Measurements from ENCODE around the gene HFM1. TPM values are rescaled to one million over a fixed set of nuclear protein-coding genes. Genes with fewer than 3 reads are reported as not detected.

The HFM1 gene
- total RNA-seq, 1 donor from 2014 or later: 2.5 TPM

DNA sequence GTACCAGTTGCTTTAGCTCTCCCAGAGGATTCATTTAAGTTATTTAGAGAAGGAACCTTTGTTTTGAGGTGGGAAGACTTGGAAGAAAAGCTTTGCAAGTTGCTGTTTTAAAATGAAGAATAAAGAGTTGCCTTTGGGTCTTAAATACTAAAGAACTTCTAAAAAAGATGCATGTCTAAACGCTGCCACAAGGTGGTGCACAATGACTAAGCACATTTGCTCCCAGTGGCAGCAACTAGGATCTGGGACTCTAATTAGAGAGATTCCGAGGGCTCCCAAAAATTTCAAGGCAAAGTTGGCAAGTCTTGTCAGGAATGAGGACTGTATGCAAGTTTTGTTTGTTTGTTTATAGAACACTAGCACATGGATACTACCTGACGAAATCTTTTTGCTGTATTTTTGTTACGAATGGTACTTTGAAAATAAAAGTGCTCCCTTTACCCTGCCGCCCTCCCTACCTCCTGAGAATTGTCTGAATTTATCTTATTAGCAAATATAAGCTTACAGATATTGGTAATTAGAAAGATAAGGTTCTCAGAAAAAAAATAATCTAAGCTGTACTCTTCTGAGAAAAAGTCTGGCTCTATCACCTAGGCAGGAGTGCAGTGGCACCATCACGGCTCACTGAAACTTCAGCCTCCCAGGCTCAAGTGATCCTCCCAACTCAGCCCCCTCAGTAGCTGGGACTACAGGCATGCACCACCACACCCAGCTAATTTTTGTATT is 121.8 kb downstream of the HFM1 start:
- peak; percentile 68 for DNase-seq (ENCODE audit: low spot score)
- no peaks in the 10 kb centered on the region for H3K4me1 Mint-ChIP-seq (ENCODE audit: unreplicated experiment)
- peaks cover 2% of the 10 kb centered on the region for H3K27me3 Mint-ChIP-seq (ENCODE audit: unreplicated experiment)

DNA sequence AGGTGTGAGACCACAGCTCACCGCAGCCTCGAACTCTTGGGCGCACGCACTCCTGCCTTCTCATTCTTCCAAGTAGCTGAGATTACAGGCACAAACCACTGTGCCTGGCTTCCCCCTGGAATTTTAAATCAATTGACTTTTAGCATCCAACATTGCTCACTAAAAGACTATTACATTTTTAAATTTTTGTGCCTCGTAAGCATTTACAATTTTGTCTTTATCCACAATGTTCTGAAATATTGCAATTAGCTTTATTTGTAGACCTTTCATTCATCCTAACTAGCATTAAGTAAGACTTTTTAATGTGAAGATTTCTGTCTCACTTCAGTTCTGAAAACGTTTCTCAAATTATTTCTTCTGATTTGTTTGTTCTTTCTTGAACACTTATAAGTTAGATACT is 122.9 kb downstream of the HFM1 start:
- no peak for DNase-seq (ENCODE audit: low spot score)
- Mint-ChIP-seq H3K27ac (ENCODE audit: unreplicated experiment) (no peak overlapping the region), H3K4me1 (ENCODE audit: unreplicated experiment) (no peaks in the 10 kb centered on the region), H3K36me3 (ENCODE audit: low read depth, unreplicated experiment) (no peaks in the 10 kb centered on the region), H3K9me3 (ENCODE audit: unreplicated experiment) (no peaks in the 10 kb centered on the region), H3K4me3 (ENCODE audit: unreplicated experiment) (no peak overlapping the region), H3K27me3 (ENCODE audit: unreplicated experiment) (peaks cover 2% of the 10 kb centered on the region)
- TF ChIP-seq, protein P1, sequence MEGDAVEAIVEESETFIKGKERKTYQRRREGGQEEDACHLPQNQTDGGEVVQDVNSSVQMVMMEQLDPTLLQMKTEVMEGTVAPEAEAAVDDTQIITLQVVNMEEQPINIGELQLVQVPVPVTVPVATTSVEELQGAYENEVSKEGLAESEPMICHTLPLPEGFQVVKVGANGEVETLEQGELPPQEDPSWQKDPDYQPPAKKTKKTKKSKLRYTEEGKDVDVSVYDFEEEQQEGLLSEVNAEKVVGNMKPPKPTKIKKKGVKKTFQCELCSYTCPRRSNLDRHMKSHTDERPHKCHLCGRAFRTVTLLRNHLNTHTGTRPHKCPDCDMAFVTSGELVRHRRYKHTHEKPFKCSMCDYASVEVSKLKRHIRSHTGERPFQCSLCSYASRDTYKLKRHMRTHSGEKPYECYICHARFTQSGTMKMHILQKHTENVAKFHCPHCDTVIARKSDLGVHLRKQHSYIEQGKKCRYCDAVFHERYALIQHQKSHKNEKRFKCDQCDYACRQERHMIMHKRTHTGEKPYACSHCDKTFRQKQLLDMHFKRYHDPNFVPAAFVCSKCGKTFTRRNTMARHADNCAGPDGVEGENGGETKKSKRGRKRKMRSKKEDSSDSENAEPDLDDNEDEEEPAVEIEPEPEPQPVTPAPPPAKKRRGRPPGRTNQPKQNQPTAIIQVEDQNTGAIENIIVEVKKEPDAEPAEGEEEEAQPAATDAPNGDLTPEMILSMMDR (IDR thresholded peaks at IDR 0.05; ENCODE audit: unreplicated experiment): no peak

More for the DNA sequence above, 121.8 kb downstream of the HFM1 start:
- TF ChIP-seq, protein P1 (IDR thresholded peaks at IDR 0.05; ENCODE audit: unreplicated experiment): peak; percentile 94
- no peaks in the 10 kb centered on the region for H3K9me3 Mint-ChIP-seq (ENCODE audit: unreplicated experiment)
- no peaks in the 10 kb centered on the region for H3K36me3 Mint-ChIP-seq (ENCODE audit: low read depth, unreplicated experiment)
- no peak overlapping the region for H3K4me3 Mint-ChIP-seq (ENCODE audit: unreplicated experiment)
- no peak overlapping the region for H3K27ac Mint-ChIP-seq (ENCODE audit: unreplicated experiment)

DNA sequence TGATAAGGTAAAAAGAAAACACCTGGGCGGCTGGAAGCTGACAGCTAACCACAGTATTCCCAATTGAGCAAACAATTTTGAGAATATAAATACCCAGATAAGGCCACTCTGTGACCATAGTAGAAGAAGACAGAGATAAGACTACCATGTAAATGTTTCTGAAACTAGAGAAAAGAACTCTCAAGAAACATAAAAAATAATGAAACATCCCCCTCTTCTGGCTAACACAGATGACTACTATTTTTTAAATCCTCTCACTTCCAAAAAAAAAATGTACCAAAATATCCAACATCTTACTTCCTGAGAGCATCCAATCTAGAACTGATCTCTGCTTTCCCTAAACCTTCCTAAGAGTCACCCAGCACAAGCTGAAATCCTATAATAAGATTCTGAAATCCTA is 125.9 kb downstream of the HFM1 start:
- TF ChIP-seq, protein P1 (IDR thresholded peaks at IDR 0.05; ENCODE audit: unreplicated experiment): peak; percentile 24
- Mint-ChIP-seq H3K4me3 (ENCODE audit: unreplicated experiment) (no peak overlapping the region), H3K27me3 (ENCODE audit: unreplicated experiment) (no peaks in the 10 kb centered on the region), H3K9me3 (ENCODE audit: unreplicated experiment) (no peaks in the 10 kb centered on the region), H3K27ac (ENCODE audit: unreplicated experiment) (no peak overlapping the region), H3K36me3 (ENCODE audit: low read depth, unreplicated experiment) (no peaks in the 10 kb centered on the region), H3K4me1 (ENCODE audit: unreplicated experiment) (no peaks in the 10 kb centered on the region)
- DNase-seq (ENCODE audit: low spot score): no peak

DNA sequence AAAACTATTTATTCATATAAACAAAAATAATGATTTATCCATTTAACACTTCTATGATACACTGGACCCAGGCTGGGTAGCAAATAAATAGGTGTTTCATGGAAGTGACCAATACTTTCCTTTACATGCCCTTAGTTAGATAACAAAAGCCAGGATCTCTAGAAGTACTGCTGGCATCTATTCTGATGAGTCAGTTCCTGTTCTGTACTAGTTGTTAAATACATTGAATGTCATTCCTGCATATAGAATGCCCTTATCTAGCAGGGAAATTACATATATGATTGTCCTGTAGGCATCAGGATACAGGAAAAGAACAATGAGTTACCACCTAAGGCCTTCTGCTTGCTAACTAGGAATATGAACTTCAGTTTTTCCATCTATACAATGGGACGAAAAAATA is 130.8 kb downstream of the HFM1 start:
- DNase-seq (ENCODE audit: low spot score): no peak
- H3K27ac Mint-ChIP-seq (ENCODE audit: unreplicated experiment): no peak overlapping the region
- no peaks in the 10 kb centered on the region for H3K4me1 Mint-ChIP-seq (ENCODE audit: unreplicated experiment)
- no peaks in the 10 kb centered on the region for H3K36me3 Mint-ChIP-seq (ENCODE audit: low read depth, unreplicated experiment)
- no peaks in the 10 kb centered on the region for H3K9me3 Mint-ChIP-seq (ENCODE audit: unreplicated experiment)
- TF ChIP-seq, protein P1 (IDR thresholded peaks at IDR 0.05; ENCODE audit: unreplicated experiment): no peak
- no peaks in the 10 kb centered on the region for H3K27me3 Mint-ChIP-seq (ENCODE audit: unreplicated experiment)
- no peak overlapping the region for H3K4me3 Mint-ChIP-seq (ENCODE audit: unreplicated experiment)

DNA sequence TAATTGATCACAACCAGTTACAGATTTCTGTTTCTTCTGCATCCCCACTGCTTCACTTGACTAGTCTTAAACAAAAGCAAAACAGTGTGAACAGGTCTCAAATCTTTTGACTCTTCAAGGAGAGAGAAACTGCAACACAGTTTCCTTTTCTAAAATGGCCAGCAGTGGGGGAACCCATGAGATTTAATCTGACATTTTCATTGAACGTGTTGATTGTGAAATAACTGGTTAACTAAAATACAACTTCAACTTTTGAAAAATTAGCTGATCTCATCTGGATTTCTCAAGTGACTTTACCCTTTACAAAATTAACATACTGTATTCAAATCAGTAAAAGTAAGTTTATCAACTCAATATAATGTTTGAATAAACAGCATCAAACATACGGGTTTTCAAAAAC is 143.0 kb downstream of the HFM1 start:
- no peak for DNase-seq (ENCODE audit: low spot score)
- no peak overlapping the region for H3K27ac Mint-ChIP-seq (ENCODE audit: unreplicated experiment)
- no peak overlapping the region for H3K4me3 Mint-ChIP-seq (ENCODE audit: unreplicated experiment)
- no peaks in the 10 kb centered on the region for H3K36me3 Mint-ChIP-seq (ENCODE audit: low read depth, unreplicated experiment)
- H3K4me1 Mint-ChIP-seq (ENCODE audit: unreplicated experiment): no peaks in the 10 kb centered on the region
- H3K9me3 Mint-ChIP-seq (ENCODE audit: unreplicated experiment): no peaks in the 10 kb centered on the region
- TF ChIP-seq, protein P1 (IDR thresholded peaks at IDR 0.05; ENCODE audit: unreplicated experiment): no peak
- no peaks in the 10 kb centered on the region for H3K27me3 Mint-ChIP-seq (ENCODE audit: unreplicated experiment)

Measured in endothelial cell (in vitro differentiated cells).